ENCODE data around the gene ARHGAP15. TPM values are rescaled to one million over a fixed set of nuclear protein-coding genes. Genes with fewer than 3 reads are reported as not detected.

The ARHGAP15 gene
- total and polyA plus RNA-seq, 2 experiments from 2014 or later, result 0.26 TPM; not detected in 1

DNA sequence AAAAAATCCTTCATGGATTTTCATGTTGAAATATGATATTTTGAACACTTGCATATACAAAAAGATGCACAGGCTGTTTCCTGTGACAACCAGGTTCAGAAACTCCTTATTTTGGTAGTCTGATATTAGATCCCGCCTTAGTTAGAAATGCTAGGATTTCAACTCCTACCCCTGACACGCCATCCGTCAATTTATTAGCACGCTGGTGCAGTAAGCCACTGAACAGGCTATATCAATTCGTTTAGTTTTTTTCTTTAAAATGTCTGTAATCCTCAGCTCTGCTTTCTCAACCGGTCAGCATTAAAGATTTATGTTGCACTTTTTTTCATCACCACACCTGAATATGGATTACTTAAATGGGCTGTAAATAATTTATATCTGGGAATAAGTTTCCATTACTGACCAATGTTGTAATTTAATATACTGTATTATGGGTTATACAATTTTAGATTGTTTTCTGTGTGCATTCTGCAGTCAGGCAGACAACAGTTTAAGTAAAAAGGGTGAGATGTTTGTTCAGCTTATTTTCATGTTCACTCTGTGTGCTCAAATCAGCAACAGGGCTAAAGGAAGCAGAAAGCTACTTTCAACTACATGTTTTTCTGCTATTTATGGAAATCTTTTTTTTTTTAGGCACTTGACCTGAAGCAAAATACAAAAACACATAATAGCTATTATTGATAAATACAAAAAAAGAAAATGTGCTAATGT lies 227.7 kb downstream of the ARHGAP15 start (continued):
- TF ChIP-seq, protein P1, sequence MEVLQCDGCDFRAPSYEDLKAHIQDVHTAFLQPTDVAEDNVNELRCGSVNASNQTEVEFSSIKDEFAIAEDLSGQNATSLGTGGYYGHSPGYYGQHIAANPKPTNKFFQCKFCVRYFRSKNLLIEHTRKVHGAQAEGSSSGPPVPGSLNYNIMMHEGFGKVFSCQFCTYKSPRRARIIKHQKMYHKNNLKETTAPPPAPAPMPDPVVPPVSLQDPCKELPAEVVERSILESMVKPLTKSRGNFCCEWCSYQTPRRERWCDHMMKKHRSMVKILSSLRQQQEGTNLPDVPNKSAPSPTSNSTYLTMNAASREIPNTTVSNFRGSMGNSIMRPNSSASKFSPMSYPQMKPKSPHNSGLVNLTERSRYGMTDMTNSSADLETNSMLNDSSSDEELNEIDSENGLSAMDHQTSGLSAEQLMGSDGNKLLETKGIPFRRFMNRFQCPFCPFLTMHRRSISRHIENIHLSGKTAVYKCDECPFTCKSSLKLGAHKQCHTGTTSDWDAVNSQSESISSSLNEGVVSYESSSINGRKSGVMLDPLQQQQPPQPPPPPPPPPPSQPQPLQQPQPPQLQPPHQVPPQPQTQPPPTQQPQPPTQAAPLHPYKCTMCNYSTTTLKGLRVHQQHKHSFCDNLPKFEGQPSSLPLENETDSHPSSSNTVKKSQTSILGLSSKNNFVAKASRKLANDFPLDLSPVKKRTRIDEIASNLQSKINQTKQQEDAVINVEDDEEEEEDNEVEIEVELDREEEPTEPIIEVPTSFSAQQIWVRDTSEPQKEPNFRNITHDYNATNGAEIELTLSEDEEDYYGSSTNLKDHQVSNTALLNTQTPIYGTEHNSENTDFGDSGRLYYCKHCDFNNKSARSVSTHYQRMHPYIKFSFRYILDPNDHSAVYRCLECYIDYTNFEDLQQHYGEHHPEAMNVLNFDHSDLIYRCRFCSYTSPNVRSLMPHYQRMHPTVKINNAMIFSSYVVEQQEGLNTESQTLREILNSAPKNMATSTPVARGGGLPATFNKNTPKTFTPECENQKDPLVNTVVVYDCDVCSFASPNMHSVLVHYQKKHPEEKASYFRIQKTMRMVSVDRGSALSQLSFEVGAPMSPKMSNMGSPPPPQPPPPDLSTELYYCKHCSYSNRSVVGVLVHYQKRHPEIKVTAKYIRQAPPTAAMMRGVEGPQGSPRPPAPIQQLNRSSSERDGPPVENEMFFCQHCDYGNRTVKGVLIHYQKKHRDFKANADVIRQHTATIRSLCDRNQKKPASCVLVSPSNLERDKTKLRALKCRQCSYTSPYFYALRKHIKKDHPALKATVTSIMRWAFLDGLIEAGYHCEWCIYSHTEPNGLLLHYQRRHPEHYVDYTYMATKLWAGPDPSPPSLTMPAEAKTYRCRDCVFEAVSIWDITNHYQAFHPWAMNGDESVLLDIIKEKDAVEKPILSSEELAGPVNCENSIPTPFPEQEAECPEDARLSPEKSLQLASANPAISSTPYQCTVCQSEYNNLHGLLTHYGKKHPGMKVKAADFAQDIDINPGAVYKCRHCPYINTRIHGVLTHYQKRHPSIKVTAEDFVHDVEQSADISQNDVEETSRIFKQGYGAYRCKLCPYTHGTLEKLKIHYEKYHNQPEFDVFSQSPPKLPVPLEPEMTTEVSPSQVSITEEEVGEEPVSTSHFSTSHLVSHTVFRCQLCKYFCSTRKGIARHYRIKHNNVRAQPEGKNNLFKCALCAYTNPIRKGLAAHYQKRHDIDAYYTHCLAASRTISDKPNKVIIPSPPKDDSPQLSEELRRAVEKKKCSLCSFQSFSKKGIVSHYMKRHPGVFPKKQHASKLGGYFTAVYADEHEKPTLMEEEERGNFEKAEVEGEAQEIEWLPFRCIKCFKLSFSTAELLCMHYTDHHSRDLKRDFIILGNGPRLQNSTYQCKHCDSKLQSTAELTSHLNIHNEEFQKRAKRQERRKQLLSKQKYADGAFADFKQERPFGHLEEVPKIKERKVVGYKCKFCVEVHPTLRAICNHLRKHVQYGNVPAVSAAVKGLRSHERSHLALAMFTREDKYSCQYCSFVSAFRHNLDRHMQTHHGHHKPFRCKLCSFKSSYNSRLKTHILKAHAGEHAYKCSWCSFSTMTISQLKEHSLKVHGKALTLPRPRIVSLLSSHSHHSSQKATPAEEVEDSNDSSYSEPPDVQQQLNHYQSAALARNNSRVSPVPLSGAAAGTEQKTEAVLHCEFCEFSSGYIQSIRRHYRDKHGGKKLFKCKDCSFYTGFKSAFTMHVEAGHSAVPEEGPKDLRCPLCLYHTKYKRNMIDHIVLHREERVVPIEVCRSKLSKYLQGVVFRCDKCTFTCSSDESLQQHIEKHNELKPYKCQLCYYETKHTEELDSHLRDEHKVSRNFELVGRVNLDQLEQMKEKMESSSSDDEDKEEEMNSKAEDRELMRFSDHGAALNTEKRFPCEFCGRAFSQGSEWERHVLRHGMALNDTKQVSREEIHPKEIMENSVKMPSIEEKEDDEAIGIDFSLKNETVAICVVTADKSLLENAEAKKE (CRISPR knock-in tag; IDR thresholded peaks at IDR 0.05), result no peak
- TF ChIP-seq EZH2 (IDR thresholded peaks at IDR 0.05; ENCODE audit: low read depth, unreplicated experiment) (no peak), CREB1 (CRISPR knock-in tag; IDR thresholded peaks at IDR 0.05; ENCODE audit: low read depth) (no peak), POLR2AphosphoS5 (IDR thresholded peaks at IDR 0.05; ENCODE audit: low read depth) (no peak)
- TF ChIP-seq, protein P2, sequence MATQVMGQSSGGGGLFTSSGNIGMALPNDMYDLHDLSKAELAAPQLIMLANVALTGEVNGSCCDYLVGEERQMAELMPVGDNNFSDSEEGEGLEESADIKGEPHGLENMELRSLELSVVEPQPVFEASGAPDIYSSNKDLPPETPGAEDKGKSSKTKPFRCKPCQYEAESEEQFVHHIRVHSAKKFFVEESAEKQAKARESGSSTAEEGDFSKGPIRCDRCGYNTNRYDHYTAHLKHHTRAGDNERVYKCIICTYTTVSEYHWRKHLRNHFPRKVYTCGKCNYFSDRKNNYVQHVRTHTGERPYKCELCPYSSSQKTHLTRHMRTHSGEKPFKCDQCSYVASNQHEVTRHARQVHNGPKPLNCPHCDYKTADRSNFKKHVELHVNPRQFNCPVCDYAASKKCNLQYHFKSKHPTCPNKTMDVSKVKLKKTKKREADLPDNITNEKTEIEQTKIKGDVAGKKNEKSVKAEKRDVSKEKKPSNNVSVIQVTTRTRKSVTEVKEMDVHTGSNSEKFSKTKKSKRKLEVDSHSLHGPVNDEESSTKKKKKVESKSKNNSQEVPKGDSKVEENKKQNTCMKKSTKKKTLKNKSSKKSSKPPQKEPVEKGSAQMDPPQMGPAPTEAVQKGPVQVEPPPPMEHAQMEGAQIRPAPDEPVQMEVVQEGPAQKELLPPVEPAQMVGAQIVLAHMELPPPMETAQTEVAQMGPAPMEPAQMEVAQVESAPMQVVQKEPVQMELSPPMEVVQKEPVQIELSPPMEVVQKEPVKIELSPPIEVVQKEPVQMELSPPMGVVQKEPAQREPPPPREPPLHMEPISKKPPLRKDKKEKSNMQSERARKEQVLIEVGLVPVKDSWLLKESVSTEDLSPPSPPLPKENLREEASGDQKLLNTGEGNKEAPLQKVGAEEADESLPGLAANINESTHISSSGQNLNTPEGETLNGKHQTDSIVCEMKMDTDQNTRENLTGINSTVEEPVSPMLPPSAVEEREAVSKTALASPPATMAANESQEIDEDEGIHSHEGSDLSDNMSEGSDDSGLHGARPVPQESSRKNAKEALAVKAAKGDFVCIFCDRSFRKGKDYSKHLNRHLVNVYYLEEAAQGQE (IDR thresholded peaks at IDR 0.05; ENCODE audit: unreplicated experiment), result no peak

All from GM23338 (cell line).